ENCODE measurements around the gene HES5.

DNA sequence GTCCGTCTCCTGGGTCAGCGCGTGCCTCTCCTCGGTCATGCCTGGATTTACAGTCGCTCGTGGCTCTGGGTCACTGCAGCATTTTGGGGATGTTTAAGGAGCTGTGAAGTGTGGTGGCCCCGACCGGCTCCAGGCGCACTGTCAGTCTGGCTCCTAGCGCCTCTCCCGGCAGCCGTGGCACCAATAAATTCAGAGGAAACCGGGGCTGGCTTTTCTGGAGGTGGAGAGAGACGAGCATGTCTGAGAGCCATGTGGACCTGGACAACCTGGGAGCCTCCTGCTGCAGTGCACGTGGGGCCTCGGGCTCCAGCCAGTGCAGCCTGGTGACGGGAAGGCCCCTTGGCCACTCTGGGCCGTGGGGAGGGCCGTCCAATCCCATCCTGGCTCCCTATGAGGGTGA is 36.8 kb downstream of the HES5 start:
- no peak for TF ChIP-seq MAX (IDR thresholded peaks at IDR 0.05)
- TF ChIP-seq TAF1 (IDR thresholded peaks at IDR 0.05; ENCODE audit: low read depth) = no peak
- no peak for TF ChIP-seq USF1 (IDR thresholded peaks at IDR 0.05)
- no peak for TF ChIP-seq CEBPB (IDR thresholded peaks at IDR 0.05)
- no peak for TF ChIP-seq REST (IDR thresholded peaks at IDR 0.05; ENCODE audit: low read depth)
- TF ChIP-seq FOXM1 (IDR thresholded peaks at IDR 0.05; ENCODE audit: borderline replicate concordance, low read depth) = no peak
- TF ChIP-seq TCF12 (IDR thresholded peaks at IDR 0.05; ENCODE audit: low read depth) = no peak
- no peak for TF ChIP-seq EP300 (IDR thresholded peaks at IDR 0.05; ENCODE audit: borderline replicate concordance)
- TF ChIP-seq YY1 (IDR thresholded peaks at IDR 0.05; ENCODE audit: low read depth) = no peak
- no peak for TF ChIP-seq RAD21 (IDR thresholded peaks at IDR 0.05; ENCODE audit: low read depth)
- no peak for TF ChIP-seq EGR1 (IDR thresholded peaks at IDR 0.05)
- no peak for TF ChIP-seq CREB1 (IDR thresholded peaks at IDR 0.05; ENCODE audit: low read depth)
- no peak for TF ChIP-seq TEAD4 (IDR thresholded peaks at IDR 0.05)
